Body of pancreas (tissue), 4 donors: ENCODE measurements around the gene CAMTA1. TPM values are rescaled to one million over a fixed set of nuclear protein-coding genes. Genes with fewer than 3 reads are reported as not detected.

ENCODE experiments used
- ATAC-seq: fragments of 150-250 bp; one replicate; pipeline ENCODE4 v1.9.1; 2016
- DNase-seq, 4 donors: peaks; one replicate each; pipeline ENCODE4 v3.0.0-alpha.2; 2019
- H3K27ac ChIP-seq, 4 donors: fragments of 200-600 bp; sonication (generic); 1 replicate in 3 of 4; 2 replicates in 1 of 4; pipeline versions ENCODE4 v1.5.1 to v1.6.1; 2016 to 2019; ENCODE audit warnings: mild to moderate bottlenecking in 1 of 4, mixed read lengths in 1 of 4, moderate library complexity in 1 of 4
- H3K27me3 ChIP-seq, 2 donors: fragments of 200-600 bp; sonication (generic); one replicate each; pipeline ENCODE4 v1.6.0; 2016; ENCODE audit warnings: mild to moderate bottlenecking in 1 of 2
- H3K36me3 ChIP-seq, 2 donors: fragments of 200-600 bp; sonication (generic); replicated peaks in 1 of 2; 2 replicates each; pipeline ENCODE4 v1.5.1; 2016; ENCODE audit warnings: low read depth in 2 of 2; ENCODE audit not compliant: insufficient read depth in 1 of 2
- H3K4me1 ChIP-seq: fragments of 200-600 bp; sonication (generic); one replicate; pipeline ENCODE4 v1.6.0; 2016
- H3K4me3 ChIP-seq, 2 donors: fragments of 200-600 bp; sonication (generic); 1 replicate in 1 of 2; 2 replicates in 1 of 2; pipeline ENCODE4 v1.5.1; 2016 to 2019
- H3K9me3 ChIP-seq, 3 donors: fragments of 200-600 bp; sonication (generic); 1 replicate in 2 of 3; 2 replicates in 1 of 3; pipeline ENCODE4 v1.5.1; 2016
- POLR2A ChIP-seq, 3 donors: fragments of 450-650 bp; IDR thresholded peaks; one replicate each; pipeline ENCODE4 v1.6.1; 2016; ENCODE audit warnings: antibody characterized with exemption in 3 of 3, mild to moderate bottlenecking in 2 of 3
- WGBS, 2 donors: methylation state at CpG; one replicate each; pipeline ENCODE4 v1.1.5; 2017; 5-methylcytosine and 5-hydroxymethylcytosine counted together
- intact Hi-C: fragments of 100-400 bp; cut with DNase I; formaldehyde crosslinking; loops from one replicate; pipeline ENCODE4 v1.15.1; 2023
- total RNA-seq, 2 donors: library from RNA; depleted of rRNA; stranded (reverse); fragments of >200 nt; gene quantifications; one replicate each; pipeline ENCODE4 v1.1.0, GENCODE V29; 2016
- TF ChIP-seq, protein P1 (sequence below), 7 experiments: fragments of 450-650 bp in 4 of 7; fragments of 200-600 bp in 3 of 7; sonication (generic) in 3 of 7; IDR thresholded peaks; one replicate each; pipeline ENCODE4 v1.5.1; 2016 to 2019; ENCODE audit warnings: antibody characterized with exemption in 7 of 7

CAMTA1 gene
- total RNA-seq, 2 donors from 2014 or later = 36.3 to 59.7 TPM

- Histone ChIP-seq H3K4me1 (no peaks in the 10 kb centered on the region), H3K36me3 (no peaks in the 10 kb centered on the region), H3K27ac (no peak overlapping the region), H3K9me3 (no peaks in the 10 kb centered on the region), H3K27me3 (no peaks in the 10 kb centered on the region), H3K4me3 (no peak overlapping the region)
- DNase-seq (no peak), ATAC-seq (no peak)
- WGBS, 2 donors = 54 to 55% methylated on average over 18 to 23 of the region's 23 CpGs
- TF ChIP-seq, protein P1, sequence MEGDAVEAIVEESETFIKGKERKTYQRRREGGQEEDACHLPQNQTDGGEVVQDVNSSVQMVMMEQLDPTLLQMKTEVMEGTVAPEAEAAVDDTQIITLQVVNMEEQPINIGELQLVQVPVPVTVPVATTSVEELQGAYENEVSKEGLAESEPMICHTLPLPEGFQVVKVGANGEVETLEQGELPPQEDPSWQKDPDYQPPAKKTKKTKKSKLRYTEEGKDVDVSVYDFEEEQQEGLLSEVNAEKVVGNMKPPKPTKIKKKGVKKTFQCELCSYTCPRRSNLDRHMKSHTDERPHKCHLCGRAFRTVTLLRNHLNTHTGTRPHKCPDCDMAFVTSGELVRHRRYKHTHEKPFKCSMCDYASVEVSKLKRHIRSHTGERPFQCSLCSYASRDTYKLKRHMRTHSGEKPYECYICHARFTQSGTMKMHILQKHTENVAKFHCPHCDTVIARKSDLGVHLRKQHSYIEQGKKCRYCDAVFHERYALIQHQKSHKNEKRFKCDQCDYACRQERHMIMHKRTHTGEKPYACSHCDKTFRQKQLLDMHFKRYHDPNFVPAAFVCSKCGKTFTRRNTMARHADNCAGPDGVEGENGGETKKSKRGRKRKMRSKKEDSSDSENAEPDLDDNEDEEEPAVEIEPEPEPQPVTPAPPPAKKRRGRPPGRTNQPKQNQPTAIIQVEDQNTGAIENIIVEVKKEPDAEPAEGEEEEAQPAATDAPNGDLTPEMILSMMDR (IDR thresholded peaks at IDR 0.05) = no peak
- TF ChIP-seq POLR2A (IDR thresholded peaks at IDR 0.05) = no peak
- intact Hi-C loops = no loop called here
Observed at GRCh38 chr1:7535934-7536878, 751.0 kb downstream of the CAMTA1 start.

- TF ChIP-seq POLR2A (IDR thresholded peaks at IDR 0.05) = no peak
- TF ChIP-seq, protein P1 (IDR thresholded peaks at IDR 0.05) = no peak
- WGBS, 2 donors = 39 to 41% methylated on average over 11 to 20 of the region's 20 CpGs
- no peaks in the 10 kb centered on the region for H3K27me3 ChIP-seq
- intact Hi-C loops = no loop called here
- no peaks in the 10 kb centered on the region for H3K36me3 ChIP-seq
- H3K9me3 ChIP-seq = no peaks in the 10 kb centered on the region
- no peaks in the 10 kb centered on the region for H3K4me1 ChIP-seq
- DNase-seq (no peak), ATAC-seq (no peak)
- no peak overlapping the region for H3K27ac ChIP-seq
- no peak overlapping the region for H3K4me3 ChIP-seq
Observed at GRCh38 chr1:7536891-7537591, 751.8 kb downstream of the CAMTA1 start.

DNA sequence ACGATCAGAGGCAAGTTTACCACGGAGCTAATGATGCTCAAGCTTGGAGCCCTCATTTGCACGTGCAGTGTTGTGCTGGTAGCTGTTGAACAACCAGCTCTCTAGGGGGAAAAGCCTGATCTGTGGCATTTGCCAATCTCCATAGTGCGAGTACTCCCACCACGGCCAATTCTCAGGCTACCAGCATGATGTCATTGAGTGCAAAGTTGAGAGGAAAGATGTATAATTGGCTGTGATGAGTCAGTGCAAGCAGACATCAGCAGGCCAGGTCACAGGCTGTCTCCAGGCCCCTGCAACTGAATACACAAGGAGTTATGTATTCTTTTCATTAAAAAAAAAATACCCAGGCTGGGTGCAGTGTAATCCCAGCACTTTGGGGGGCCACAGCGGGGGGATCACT lies 752.8 kb downstream of the CAMTA1 start:
- no peaks in the 10 kb centered on the region for H3K36me3 ChIP-seq
- ATAC-seq (no peak), DNase-seq (no peak)
- no peaks in the 10 kb centered on the region for H3K9me3 ChIP-seq
- intact Hi-C loops = no loop called here
- TF ChIP-seq, protein P1 (IDR thresholded peaks at IDR 0.05) = no peak
- TF ChIP-seq POLR2A (IDR thresholded peaks at IDR 0.05) = no peak
- H3K4me3 ChIP-seq = no peak overlapping the region
- 68 to 82% methylated on average over 6 of the region's 6 CpGs for WGBS, 2 donors
- H3K4me1 ChIP-seq = no peaks in the 10 kb centered on the region
- H3K27ac ChIP-seq = no peak overlapping the region
- H3K27me3 ChIP-seq = no peaks in the 10 kb centered on the region

GRCh38 chr1:7538849-7539768 lies 753.9 kb downstream of the CAMTA1 start:
- Histone ChIP-seq H3K4me1 (no peaks in the 10 kb centered on the region), H3K4me3 (no peak overlapping the region), H3K9me3 (no peaks in the 10 kb centered on the region), H3K27me3 (no peaks in the 10 kb centered on the region), H3K36me3 (no peaks in the 10 kb centered on the region), H3K27ac (no peak overlapping the region)
- 63 to 66% methylated on average over 10 of the region's 10 CpGs for WGBS, 2 donors
- ATAC-seq (no peak), DNase-seq (no peak)
- TF ChIP-seq, protein P1 (IDR thresholded peaks at IDR 0.05) = no peak
- TF ChIP-seq POLR2A (IDR thresholded peaks at IDR 0.05) = no peak
- intact Hi-C loops = no loop called here
